Measurements from ENCODE around the gene IKZF2.

DNA sequence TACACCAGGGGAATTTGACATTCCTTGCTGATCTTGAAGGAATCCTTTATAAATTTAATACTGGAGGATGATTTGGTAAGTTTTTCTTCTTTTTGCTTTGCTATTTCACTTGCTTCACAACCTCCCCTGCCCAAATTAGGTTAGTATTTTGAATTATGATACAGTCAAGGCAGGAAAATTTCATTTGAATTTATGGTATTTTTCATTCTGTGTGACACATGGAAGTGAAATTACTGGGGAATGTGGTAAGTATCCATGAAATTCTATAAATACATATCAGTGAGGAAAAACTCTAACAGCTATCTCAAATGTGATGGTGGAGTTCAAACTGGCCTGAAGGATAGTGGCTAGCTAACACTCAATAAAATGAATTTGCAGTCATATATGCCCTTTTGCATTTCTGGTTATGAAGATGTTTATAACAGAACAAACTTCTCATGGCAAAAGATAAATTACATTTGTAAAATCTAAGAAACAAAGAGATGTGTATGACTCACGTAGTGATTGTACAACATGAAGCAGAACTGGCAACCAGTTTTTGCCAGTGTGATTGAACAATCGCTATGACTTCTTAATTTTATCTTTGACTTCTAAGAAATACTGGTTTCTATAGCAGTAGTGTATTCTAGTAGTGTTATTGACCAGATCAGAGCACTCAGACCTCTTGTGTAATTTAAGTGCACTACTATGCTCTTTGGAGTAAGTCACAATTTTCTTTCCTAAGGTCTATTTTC is 152.6 kb downstream of the IKZF2 start:
- TF ChIP-seq, protein P1, sequence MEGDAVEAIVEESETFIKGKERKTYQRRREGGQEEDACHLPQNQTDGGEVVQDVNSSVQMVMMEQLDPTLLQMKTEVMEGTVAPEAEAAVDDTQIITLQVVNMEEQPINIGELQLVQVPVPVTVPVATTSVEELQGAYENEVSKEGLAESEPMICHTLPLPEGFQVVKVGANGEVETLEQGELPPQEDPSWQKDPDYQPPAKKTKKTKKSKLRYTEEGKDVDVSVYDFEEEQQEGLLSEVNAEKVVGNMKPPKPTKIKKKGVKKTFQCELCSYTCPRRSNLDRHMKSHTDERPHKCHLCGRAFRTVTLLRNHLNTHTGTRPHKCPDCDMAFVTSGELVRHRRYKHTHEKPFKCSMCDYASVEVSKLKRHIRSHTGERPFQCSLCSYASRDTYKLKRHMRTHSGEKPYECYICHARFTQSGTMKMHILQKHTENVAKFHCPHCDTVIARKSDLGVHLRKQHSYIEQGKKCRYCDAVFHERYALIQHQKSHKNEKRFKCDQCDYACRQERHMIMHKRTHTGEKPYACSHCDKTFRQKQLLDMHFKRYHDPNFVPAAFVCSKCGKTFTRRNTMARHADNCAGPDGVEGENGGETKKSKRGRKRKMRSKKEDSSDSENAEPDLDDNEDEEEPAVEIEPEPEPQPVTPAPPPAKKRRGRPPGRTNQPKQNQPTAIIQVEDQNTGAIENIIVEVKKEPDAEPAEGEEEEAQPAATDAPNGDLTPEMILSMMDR (IDR thresholded peaks at IDR 0.05; ENCODE audit: low read depth, low read length, missing input control): no peak
- TF ChIP-seq, protein P2, sequence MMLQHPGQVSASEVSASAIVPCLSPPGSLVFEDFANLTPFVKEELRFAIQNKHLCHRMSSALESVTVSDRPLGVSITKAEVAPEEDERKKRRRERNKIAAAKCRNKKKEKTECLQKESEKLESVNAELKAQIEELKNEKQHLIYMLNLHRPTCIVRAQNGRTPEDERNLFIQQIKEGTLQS (IDR thresholded peaks at IDR 0.05): no peak
- TF ChIP-seq TAF1 (conservative IDR thresholded peaks at IDR 0.05) (no peak), YY1 (IDR thresholded peaks at IDR 0.05) (no peak), SP1 (IDR thresholded peaks at IDR 0.05) (no peak)
